TTC549 (cell line): ENCODE results near the gene JAM3.

Experiments used
- FAIRE-seq: peaks from 2 replicates; lab custom pipeline; 2012; peaks lifted over from hg19 to GRCh38; lab: Jason Lieb, UNC

The JAM3 gene

GRCh38 chr11:134068829-134069425 lies at the start of gene JAM3:
TSS of gene JAM3 (plus strand) at chr11:134069072. CDS start at chr11:134069084, 12 bp downstream.
- no peak for FAIRE-seq

GRCh38 chr11:134019500-134019899 lies 49.4 kb upstream of the JAM3 start:
- FAIRE-seq, result no peak

GRCh38 chr11:134020598-134020997 lies 48.3 kb upstream of the JAM3 start:
- no peak for FAIRE-seq

- no peak for FAIRE-seq
Observed at GRCh38 chr11:134021326-134021725, 47.5 kb upstream of the JAM3 start.

- no peak for FAIRE-seq
Observed at GRCh38 chr11:134022748-134023147, 46.1 kb upstream of the JAM3 start.

- no peak for FAIRE-seq
Observed at GRCh38 chr11:134024420-134025081, 44.3 kb upstream of the JAM3 start.

- FAIRE-seq, result no peak
Observed at GRCh38 chr11:134025082-134025429, 43.8 kb upstream of the JAM3 start.

GRCh38 chr11:134026655-134027343 lies 42.1 kb upstream of the JAM3 start:
- no peak for FAIRE-seq

GRCh38 chr11:134027671-134028070 lies 41.2 kb upstream of the JAM3 start:
- no peak for FAIRE-seq

GRCh38 chr11:134028368-134028920 lies 40.4 kb upstream of the JAM3 start:
- FAIRE-seq, result no peak

- FAIRE-seq, result no peak
Observed at GRCh38 chr11:134030853-134031252, 38.0 kb upstream of the JAM3 start.

- no peak for FAIRE-seq
Observed at GRCh38 chr11:134032043-134032442, 36.8 kb upstream of the JAM3 start.

GRCh38 chr11:134032501-134033091 lies 36.3 kb upstream of the JAM3 start:
- FAIRE-seq, result no peak

GRCh38 chr11:134033276-134033675 lies 35.6 kb upstream of the JAM3 start:
- FAIRE-seq, result no peak

- no peak for FAIRE-seq
Observed at GRCh38 chr11:134033696-134034491, 35.0 kb upstream of the JAM3 start.

GRCh38 chr11:134034496-134035381 lies 34.1 kb upstream of the JAM3 start:
- no peak for FAIRE-seq

GRCh38 chr11:134036492-134037045 lies 32.3 kb upstream of the JAM3 start:
- no peak for FAIRE-seq

GRCh38 chr11:134037046-134037908 lies 31.6 kb upstream of the JAM3 start:
- no peak for FAIRE-seq

GRCh38 chr11:134038897-134039470 lies 29.9 kb upstream of the JAM3 start:
- FAIRE-seq, result no peak
